Prostate gland (tissue), 2 donors: ENCODE results near the gene PCK2. TPM values are rescaled to one million over a fixed set of nuclear protein-coding genes. Genes with fewer than 3 reads are reported as not detected.

Experiments used
- DNase-seq: peaks from one replicate; pipeline ENCODE4 v3.0.0-alpha.2; 2019; ENCODE audit warnings: low spot score
- H3K27ac ChIP-seq, 2 donors: fragments of 200-600 bp; sonication (generic); 2 replicates each; pipeline ENCODE4 v1.5.1; 2017 to 2019
- H3K27me3 ChIP-seq: fragments of 200-600 bp; sonication (generic); replicated peaks from 2 replicates; pipeline ENCODE4 v1.5.1; 2019; ENCODE audit not compliant: insufficient read depth
- H3K36me3 ChIP-seq, 2 donors: fragments of 200-600 bp; sonication (generic); 1 replicate in 1 of 2; 2 replicates in 1 of 2; pipeline versions ENCODE4 v1.5.1 to v1.8.1; 2017 to 2019
- H3K4me1 ChIP-seq: fragments of 200-600 bp; sonication (generic); replicated peaks from 2 replicates; pipeline ENCODE4 v1.5.1; 2019
- H3K4me3 ChIP-seq, 2 donors: fragments of 200-600 bp; sonication (generic); 2 replicates each; pipeline ENCODE4 v1.5.1; 2017 to 2019
- H3K9me3 ChIP-seq: fragments of 200-600 bp; sonication (generic); 2 replicates; pipeline ENCODE4 v1.5.1; 2017
- POLR2A ChIP-seq: fragments of 450-650 bp; IDR thresholded peaks from one replicate; pipeline ENCODE4 v1.6.1; 2016; ENCODE audit warnings: antibody characterized with exemption, mild to moderate bottlenecking
- POLR2AphosphoS5 ChIP-seq: sonication (generic); formaldehyde crosslinking; IDR thresholded peaks from one replicate; pipeline ENCODE4 v1.6.1; 2017; ENCODE audit warnings: antibody characterized with exemption
- WGBS: methylation state at CpG from one replicate; pipeline ENCODE4 v1.1.5; 2018; 5-methylcytosine and 5-hydroxymethylcytosine counted together
- intact Hi-C: fragments of 100-400 bp; cut with DNase I; formaldehyde crosslinking; loops from one replicate; pipeline ENCODE4 v1.14.2; 2022
- total RNA-seq, 2 donors: library from RNA; depleted of rRNA; stranded (reverse); fragments of >200 nt; gene quantifications; one replicate each; pipeline ENCODE4 v1.1.0, GENCODE V29; 2016
- TF ChIP-seq, protein P1 (sequence below), 4 experiments: fragments of 200-600 bp in 2 of 4; fragments of 450-650 bp in 2 of 4; sonication (generic) in 2 of 4; IDR thresholded peaks; 1 replicate in 3 of 4; 2 replicates in 1 of 4; pipeline ENCODE4 v1.5.1; 2016 to 2019; ENCODE audit warnings: antibody characterized with exemption in 4 of 4, mild to moderate bottlenecking in 2 of 4, moderate library complexity in 2 of 4

Gene PCK2
- total RNA-seq, 2 donors from 2014 or later: 15.4 to 21.8 TPM

DNA sequence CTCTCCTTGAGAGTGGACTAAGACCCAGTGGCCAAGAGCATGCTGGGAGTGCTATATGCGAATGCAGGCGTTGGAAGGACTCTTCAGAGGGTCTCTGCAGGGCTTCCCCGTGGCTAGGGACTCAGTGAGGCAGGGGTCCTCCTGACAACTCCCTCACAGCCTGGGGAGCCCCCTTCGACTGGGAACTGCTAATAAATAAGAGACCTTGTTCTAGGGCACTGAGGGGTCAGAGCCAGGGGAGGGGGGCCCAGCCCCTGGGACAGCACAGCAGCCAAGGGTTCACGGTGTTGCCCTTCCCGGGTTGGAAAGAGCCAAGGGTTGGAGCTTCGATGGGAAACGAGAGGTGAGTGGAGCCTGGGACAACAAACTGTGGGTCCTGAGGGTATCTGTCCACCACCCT lies 28.7 kb upstream of the PCK2 start:
- H3K4me3 ChIP-seq: no peak overlapping the region
- no peaks in the 10 kb centered on the region for H3K27me3 ChIP-seq
- H3K9me3 ChIP-seq: no peaks in the 10 kb centered on the region
- no peaks in the 10 kb centered on the region for H3K4me1 ChIP-seq
- 84% methylated on average over 8 of the region's 8 CpGs for whole genome bisulfite sequencing
- intact Hi-C loops: no loop called here
- no peaks in the 10 kb centered on the region for H3K36me3 ChIP-seq
- TF ChIP-seq POLR2A: no peak
- no peak for DNase-seq
- H3K27ac ChIP-seq: no peak overlapping the region

DNA sequence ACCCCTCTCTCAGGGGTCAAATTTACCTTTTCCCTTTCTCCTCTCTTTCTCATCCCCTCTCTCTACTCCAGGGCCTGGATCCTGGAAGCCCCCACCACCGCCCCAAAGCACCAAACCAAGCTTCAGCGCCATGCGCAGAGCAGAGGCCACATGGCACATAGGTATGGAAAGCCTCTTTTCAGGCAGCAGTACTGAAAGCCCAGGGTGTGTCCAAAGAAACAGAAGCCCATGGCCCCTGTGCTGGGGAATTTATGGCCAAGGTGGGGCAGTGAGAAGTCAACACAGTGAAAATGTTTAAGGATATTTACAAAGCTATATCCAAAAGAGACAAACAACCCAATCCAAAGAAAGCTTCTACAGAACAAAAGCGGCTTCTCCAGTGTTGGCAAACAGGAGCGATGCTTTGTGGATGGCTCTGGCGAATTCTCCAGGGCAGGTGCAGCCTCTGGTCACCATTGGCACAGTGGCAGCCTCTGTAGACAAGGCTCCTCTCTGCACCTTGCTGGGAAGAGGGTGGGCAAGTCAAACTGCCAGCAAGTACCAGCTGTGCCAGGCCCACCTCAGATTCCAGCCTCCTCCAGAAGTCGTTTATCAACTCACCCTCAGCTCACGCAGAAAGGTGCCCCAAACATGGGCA lies 27.5 kb upstream of the PCK2 start:
- H3K4me1 ChIP-seq: no peaks in the 10 kb centered on the region
- intact Hi-C loops: no loop called here
- DNase-seq: no peak
- no peak for TF ChIP-seq POLR2A
- peak; percentile 7 for TF ChIP-seq POLR2AphosphoS5
- H3K36me3 ChIP-seq: no peaks in the 10 kb centered on the region
- 74% methylated on average over 8 of the region's 8 CpGs for WGBS
- H3K9me3 ChIP-seq: no peaks in the 10 kb centered on the region
- no peak overlapping the region for H3K4me3 ChIP-seq
- H3K27me3 ChIP-seq: no peaks in the 10 kb centered on the region
- no peak overlapping the region for H3K27ac ChIP-seq

DNA sequence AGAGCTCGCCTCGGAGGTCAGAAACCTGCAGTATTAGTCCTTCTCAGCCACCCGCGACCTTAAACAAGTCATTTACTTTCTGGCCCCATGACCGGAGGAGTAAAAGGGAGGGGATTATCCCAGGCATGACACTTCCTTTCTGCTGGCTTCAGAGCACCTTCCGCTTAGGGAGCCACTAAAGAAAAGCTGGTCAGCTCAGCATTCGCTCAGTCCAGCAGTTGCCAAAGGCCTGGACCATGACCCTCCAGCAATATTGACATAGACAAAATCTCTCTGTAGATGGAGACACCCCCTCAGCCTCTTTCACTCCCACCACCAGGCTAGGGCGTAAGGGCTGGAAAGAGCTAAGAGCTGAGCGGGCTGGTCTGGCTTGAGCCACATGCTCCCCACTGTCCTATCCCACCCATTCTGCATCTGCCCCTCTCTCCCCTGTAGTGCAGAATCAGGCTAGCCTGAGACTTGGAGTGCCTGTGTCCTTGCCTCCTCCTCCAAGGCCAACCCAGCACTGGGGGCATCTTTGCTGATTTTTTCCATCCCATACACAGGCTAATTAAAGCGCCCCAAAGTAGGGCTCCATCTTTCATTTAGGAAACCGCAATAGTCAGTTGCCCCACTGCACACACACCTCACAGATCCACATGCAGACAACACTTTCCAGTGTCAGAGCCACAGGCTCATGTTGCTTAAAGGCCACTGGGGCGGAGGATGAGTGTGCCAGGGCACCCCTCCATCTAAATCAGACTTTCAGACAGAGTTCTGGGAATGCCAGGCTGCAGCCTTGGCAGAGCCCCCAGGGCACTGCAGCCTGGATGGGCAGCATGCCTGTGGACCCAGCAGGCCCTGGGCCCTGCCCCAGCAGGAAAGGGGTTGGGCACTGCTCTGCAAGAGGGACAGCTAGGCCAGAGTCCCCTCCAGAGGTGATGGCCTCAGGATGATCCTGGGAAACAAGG lies 26.7 kb upstream of the PCK2 start:
- no peaks in the 10 kb centered on the region for H3K27me3 ChIP-seq
- no peak for DNase-seq
- no peaks in the 10 kb centered on the region for H3K9me3 ChIP-seq
- 87% methylated on average over 12 of the region's 12 CpGs for WGBS
- intact Hi-C loops: no loop called here
- H3K4me1 ChIP-seq: no peaks in the 10 kb centered on the region
- TF ChIP-seq, protein P1, sequence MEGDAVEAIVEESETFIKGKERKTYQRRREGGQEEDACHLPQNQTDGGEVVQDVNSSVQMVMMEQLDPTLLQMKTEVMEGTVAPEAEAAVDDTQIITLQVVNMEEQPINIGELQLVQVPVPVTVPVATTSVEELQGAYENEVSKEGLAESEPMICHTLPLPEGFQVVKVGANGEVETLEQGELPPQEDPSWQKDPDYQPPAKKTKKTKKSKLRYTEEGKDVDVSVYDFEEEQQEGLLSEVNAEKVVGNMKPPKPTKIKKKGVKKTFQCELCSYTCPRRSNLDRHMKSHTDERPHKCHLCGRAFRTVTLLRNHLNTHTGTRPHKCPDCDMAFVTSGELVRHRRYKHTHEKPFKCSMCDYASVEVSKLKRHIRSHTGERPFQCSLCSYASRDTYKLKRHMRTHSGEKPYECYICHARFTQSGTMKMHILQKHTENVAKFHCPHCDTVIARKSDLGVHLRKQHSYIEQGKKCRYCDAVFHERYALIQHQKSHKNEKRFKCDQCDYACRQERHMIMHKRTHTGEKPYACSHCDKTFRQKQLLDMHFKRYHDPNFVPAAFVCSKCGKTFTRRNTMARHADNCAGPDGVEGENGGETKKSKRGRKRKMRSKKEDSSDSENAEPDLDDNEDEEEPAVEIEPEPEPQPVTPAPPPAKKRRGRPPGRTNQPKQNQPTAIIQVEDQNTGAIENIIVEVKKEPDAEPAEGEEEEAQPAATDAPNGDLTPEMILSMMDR (IDR thresholded peaks at IDR 0.05): no peak
- TF ChIP-seq POLR2AphosphoS5: no peak
- TF ChIP-seq POLR2A: no peak
- H3K36me3 ChIP-seq: no peaks in the 10 kb centered on the region
- H3K4me3 ChIP-seq: no peak overlapping the region
- H3K27ac ChIP-seq: no peak overlapping the region

DNA sequence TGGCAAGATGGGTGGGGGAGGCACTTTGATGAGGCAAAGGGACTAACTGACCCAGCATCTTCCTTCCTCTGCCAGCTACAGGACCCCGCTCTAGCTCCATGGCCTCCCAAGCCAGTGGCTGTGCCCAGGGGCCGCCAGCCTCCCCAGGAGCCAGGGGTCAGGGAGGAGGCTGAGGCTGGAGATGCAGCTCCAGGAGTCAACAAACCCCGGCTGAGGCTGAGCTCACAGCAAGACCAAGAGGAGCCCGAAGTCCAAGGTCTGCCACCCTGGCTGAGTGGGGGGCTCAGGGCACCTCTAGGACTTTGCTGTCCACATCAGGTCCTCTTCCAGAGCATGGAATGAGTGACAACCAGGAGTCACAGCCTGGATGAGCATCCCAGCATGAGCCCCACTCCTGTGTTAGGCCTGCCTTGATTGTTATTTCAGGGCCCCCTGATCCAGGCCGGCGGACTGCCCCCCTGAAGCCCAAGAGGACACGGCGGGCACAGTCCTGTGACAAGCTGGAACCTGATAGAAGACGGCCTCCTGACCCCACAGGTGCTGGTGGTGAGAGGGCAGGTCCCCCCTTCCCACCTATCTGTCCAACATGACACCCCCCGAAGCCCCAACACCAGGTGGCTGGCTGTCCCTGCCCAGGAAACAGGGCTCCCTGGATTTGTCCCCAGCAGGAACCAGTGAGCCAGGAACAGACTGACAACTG lies 25.2 kb upstream of the PCK2 start:
- no peaks in the 10 kb centered on the region for H3K27me3 ChIP-seq
- whole genome bisulfite sequencing: 89% methylated on average over 10 of the region's 10 CpGs
- no peak for DNase-seq
- no peak overlapping the region for H3K4me3 ChIP-seq
- no peak for TF ChIP-seq POLR2A
- TF ChIP-seq, protein P1 (IDR thresholded peaks at IDR 0.05): no peak
- TF ChIP-seq POLR2AphosphoS5: no peak
- intact Hi-C loops: no loop called here
- H3K4me1 ChIP-seq: no peaks in the 10 kb centered on the region
- no peak overlapping the region for H3K27ac ChIP-seq
- H3K9me3 ChIP-seq: no peaks in the 10 kb centered on the region
- no peaks in the 10 kb centered on the region for H3K36me3 ChIP-seq

DNA sequence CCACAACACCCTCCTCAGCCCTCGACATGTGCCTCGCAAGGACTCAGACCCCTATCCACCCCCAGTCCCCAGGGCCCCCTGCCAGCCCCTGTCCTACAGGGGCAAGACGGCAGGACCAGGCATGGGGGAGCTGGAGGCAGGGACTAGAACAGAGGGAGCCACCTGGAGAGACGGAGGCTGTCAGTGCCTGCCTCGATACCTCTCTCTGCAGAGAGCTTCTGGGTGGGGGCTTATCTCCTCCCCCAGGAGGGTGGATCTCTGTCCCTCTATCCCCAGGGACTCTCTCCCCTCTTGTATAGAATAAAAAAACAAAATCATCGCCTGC lies 24.7 kb upstream of the PCK2 start:
- intact Hi-C loops: no loop called here
- TF ChIP-seq POLR2A (no peak), POLR2AphosphoS5 (no peak)
- TF ChIP-seq, protein P1 (IDR thresholded peaks at IDR 0.05): no peak
- no peaks in the 10 kb centered on the region for H3K4me1 ChIP-seq
- 89% methylated on average over 6 of the region's 6 CpGs for WGBS
- H3K9me3 ChIP-seq: no peaks in the 10 kb centered on the region
- no peaks in the 10 kb centered on the region for H3K36me3 ChIP-seq
- H3K4me3 ChIP-seq: no peak overlapping the region
- no peak for DNase-seq
- H3K27me3 ChIP-seq: no peaks in the 10 kb centered on the region
- no peak overlapping the region for H3K27ac ChIP-seq
